Trophoblast cell (in vitro differentiated cells and primary cell): ENCODE data around the gene ADAM30.

Experiments
- DNase-seq, 2 donors: peaks; one replicate each; pipeline ENCODE4 v3.0.0-alpha.2; 2016
- H2AFZ ChIP-seq: 2 replicates; pipeline ENCODE4 v1.6.1; 2013; ENCODE audit warnings: low read length, moderate library complexity, mild to moderate bottlenecking; ENCODE audit not compliant: insufficient read depth, poor library complexity
- H2AK5ac ChIP-seq: 2 replicates; pipeline ENCODE4 v1.6.1; 2013; ENCODE audit warnings: mild to moderate bottlenecking, low read length
- H2BK120ac ChIP-seq: 2 replicates; pipeline ENCODE4 v1.6.1; 2013; ENCODE audit warnings: low read length, mild to moderate bottlenecking, moderate library complexity; ENCODE audit not compliant: insufficient read depth, poor library complexity
- H2BK12ac ChIP-seq: 2 replicates; pipeline ENCODE4 v1.6.1; 2013; ENCODE audit warnings: mild to moderate bottlenecking, low read length, moderate library complexity
- H2BK5ac ChIP-seq: 2 replicates; pipeline ENCODE4 v1.6.1; 2013; ENCODE audit warnings: low read length, low read depth, moderate library complexity, mild to moderate bottlenecking; ENCODE audit not compliant: poor library complexity
- H3K14ac ChIP-seq: 2 replicates; pipeline ENCODE4 v1.6.1; 2013; ENCODE audit warnings: mild to moderate bottlenecking, low read length
- H3K18ac ChIP-seq: 2 replicates; pipeline ENCODE4 v1.6.1; 2013; ENCODE audit warnings: mild to moderate bottlenecking, low read length
- H3K23ac ChIP-seq: 2 replicates; pipeline ENCODE4 v1.6.1; 2013; ENCODE audit warnings: low read length
- H3K27ac ChIP-seq: 2 replicates; pipeline ENCODE4 v1.5.1; 2013; ENCODE audit warnings: low read depth, mild to moderate bottlenecking, inconsistent platforms, low read length, moderate library complexity
- H3K27me3 ChIP-seq: 2 replicates; pipeline ENCODE4 v1.6.1; 2013; ENCODE audit warnings: inconsistent platforms, mild to moderate bottlenecking, low read length, moderate library complexity; ENCODE audit not compliant: insufficient read depth
- H3K36me3 ChIP-seq, 2 experiments: 1 replicate in 1 of 2; 2 replicates in 1 of 2; pipeline ENCODE4 v1.6.1; 2013; ENCODE audit warnings: low read length in 2 of 2, mild to moderate bottlenecking in 2 of 2, moderate library complexity in 1 of 2; ENCODE audit not compliant: insufficient read depth in 2 of 2, control insufficient read depth in 1 of 2
- H3K4ac ChIP-seq: 2 replicates; pipeline ENCODE4 v1.6.1; 2013; ENCODE audit warnings: low read depth, mild to moderate bottlenecking, low read length, moderate library complexity
- H3K4me1 ChIP-seq, 2 experiments: 1 replicate in 1 of 2; 2 replicates in 1 of 2; pipeline ENCODE4 v1.6.1; 2013; ENCODE audit warnings: low read length in 2 of 2, mild to moderate bottlenecking in 2 of 2, moderate library complexity in 1 of 2; ENCODE audit not compliant: insufficient read depth in 2 of 2, control insufficient read depth in 1 of 2
- H3K4me2 ChIP-seq: 2 replicates; pipeline ENCODE4 v1.6.1; 2013; ENCODE audit warnings: inconsistent platforms, mild to moderate bottlenecking, low read length, moderate library complexity
- H3K4me3 ChIP-seq: 2 replicates; pipeline ENCODE4 v1.5.1; 2013; ENCODE audit warnings: mild to moderate bottlenecking, low read depth, low read length, inconsistent platforms
- H3K79me1 ChIP-seq: one replicate; pipeline ENCODE4 v1.6.1; 2013; ENCODE audit warnings: low read length
- H3K79me2 ChIP-seq: 2 replicates; pipeline ENCODE4 v1.6.1; 2013; ENCODE audit warnings: low read length, mild to moderate bottlenecking; ENCODE audit not compliant: control insufficient read depth, insufficient read depth, poor library complexity
- H3K9ac ChIP-seq: 2 replicates; pipeline ENCODE4 v1.6.1; 2013; ENCODE audit warnings: mild to moderate bottlenecking, low read length
- H3K9me3 ChIP-seq: 2 replicates; pipeline ENCODE4 v1.6.1; 2013; ENCODE audit warnings: low read depth, mild to moderate bottlenecking, control low read depth, inconsistent platforms, low read length; ENCODE audit not compliant: insufficient read depth
- H4K12ac ChIP-seq: 2 replicates; pipeline ENCODE4 v1.6.1; 2013; ENCODE audit warnings: low read depth, mild to moderate bottlenecking, low read length, moderate library complexity
- H4K8ac ChIP-seq: 2 replicates; pipeline ENCODE4 v1.6.1; 2013; ENCODE audit warnings: low read depth, mild to moderate bottlenecking, low read length, moderate library complexity
- H4K91ac ChIP-seq: one replicate; pipeline ENCODE4 v1.6.1; 2013; ENCODE audit warnings: low read depth, mild to moderate bottlenecking, low read length, moderate library complexity
- WGBS: extraction: QIAGEN DNeasy Blood & Tissue Kit; methylation state at CpG from one replicate; pipeline ENCODE4 v1.1.7; 2013; ENCODE audit warnings: missing lambda C conversion rate; ENCODE audit not compliant: insufficient read length, insufficient coverage; ENCODE audit errors: extremely low coverage; 5-methylcytosine and 5-hydroxymethylcytosine counted together

The ADAM30 gene

DNA sequence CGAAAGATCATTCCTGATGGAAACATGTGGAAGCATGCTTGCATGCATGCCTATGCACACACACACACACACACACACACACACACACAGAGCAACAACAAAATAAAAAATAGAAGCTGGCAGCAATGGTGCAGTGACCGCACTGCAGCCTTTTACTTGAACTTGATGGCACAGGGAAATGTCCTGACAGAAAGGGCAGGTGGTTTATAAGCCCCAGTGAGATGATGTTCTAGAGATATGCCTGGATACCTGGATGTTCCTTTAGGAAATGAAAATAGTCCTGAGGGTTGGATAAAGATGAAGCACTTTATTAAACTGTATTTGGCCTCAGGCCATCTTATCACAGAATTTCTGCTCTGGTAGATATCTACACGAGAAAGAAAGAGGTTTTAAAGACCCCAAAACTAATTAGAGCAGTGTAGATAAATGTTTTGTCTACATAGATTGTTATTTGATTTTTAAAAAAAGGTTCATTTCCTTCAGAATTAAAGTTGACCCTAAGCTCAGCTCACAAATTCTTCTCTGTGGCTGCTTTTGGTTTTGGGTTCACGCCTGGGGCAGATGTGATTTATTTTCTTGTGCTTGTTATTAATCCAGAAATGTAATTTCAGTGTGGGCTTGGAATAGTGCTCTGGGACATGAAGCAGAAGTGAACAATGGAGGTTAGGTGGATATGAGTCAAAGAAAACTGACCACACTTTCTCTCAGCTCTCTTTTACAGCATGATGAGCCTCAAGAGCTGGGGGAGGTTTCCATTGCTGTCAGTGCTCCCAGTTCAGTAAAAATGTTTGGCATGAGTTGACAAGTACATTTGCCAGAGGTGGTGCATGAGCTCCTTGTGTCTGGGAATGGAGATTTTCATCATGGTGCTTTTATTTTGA lies 22.9 kb downstream of the ADAM30 start:
- H4K8ac ChIP-seq, result no peak overlapping the region
- H4K91ac ChIP-seq, result no peak overlapping the region
- no peak overlapping the region for H3K9ac ChIP-seq
- no peak overlapping the region for H3K14ac ChIP-seq
- no peaks in the 10 kb centered on the region for H3K9me3 ChIP-seq
- H3K79me1 ChIP-seq, result no peaks in the 10 kb centered on the region
- H3K18ac ChIP-seq, result no peak overlapping the region
- no peak overlapping the region for H2AFZ ChIP-seq
- H2AK5ac ChIP-seq, result no peak overlapping the region
- no peak overlapping the region for H2BK5ac ChIP-seq
- H3K27ac ChIP-seq, result no peak overlapping the region
- DNase-seq, result no peak
- no peak overlapping the region for H3K4ac ChIP-seq
- no peak overlapping the region for H3K23ac ChIP-seq
- no peak overlapping the region for H3K4me2 ChIP-seq
- H4K12ac ChIP-seq, result no peak overlapping the region
- no peak overlapping the region for H2BK120ac ChIP-seq
- H3K4me3 ChIP-seq, result no peak overlapping the region
- no peaks in the 10 kb centered on the region for H3K27me3 ChIP-seq
- H3K79me2 ChIP-seq, result no peaks in the 10 kb centered on the region
- no CpG with 5 or more reads among the region's 4 CpGs for WGBS
- peaks cover 0 to 2% of the 10 kb centered on the region in 2 experiments for H3K4me1 ChIP-seq
- no peak overlapping the region for H2BK12ac ChIP-seq
- H3K36me3 ChIP-seq, result no peaks in the 10 kb centered on the region

DNA sequence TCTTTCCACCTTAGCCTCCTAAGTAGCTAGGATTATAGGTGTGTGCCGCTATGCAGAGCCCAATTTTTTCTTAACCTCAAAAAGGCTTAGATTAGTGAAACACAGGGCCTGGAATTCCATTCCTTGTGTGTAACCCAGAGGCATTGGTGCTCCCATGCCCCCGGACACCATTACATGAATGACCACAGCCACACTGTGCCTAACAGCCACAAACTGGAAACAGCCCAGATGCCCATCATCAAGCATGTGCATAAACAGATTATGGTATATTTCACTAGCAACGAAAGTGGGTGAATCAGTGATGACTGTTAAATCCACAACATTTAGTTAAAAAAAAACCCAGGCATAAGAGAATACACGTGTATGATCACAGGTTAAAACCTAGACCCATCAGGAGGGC lies 24.4 kb downstream of the ADAM30 start:
- no peak overlapping the region for H3K4ac ChIP-seq
- H3K9ac ChIP-seq, result no peak overlapping the region
- no peak overlapping the region for H3K14ac ChIP-seq

DNA sequence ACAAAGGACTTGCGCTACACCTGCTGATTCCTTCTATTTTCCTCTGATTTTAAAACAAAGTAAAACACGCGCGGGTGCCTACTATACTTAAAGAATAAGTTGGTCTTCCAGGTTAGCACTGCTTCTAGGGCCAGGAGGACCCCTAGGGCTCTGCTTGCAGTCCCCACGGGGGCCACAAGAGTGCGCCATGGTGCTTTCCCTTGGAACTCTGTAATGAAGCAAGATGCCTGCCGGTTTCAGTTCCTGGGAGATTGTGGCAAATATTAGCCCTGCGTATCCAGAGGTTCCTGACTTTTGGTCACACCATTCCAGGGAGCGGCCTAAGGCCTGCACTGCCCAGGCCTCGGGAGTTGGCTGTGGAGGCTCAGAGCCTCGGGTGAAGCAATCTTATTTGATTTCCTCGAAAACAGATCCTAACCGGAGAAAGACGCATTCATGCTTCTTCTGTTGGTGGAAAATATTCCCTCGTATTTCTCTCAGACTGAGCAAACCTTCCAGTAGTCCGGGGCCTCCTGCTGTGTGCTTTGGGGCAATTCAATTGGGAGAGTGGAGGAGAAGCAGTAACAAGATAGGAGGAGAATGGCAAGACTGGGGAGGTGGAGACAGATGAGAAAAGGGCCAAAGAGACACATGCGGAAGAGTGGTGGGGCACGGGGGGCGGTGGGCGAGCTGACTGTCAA lies 25.3 kb downstream of the ADAM30 start:
- Histone ChIP-seq H3K27ac (no peak overlapping the region), H3K23ac (no peak overlapping the region)
- WGBS, result no CpG with 5 or more reads among the region's 20 CpGs

More for the DNA sequence above, 24.4 kb downstream of the ADAM30 start:
- H2AK5ac ChIP-seq, result no peak overlapping the region
- H3K79me1 ChIP-seq, result no peaks in the 10 kb centered on the region
- H3K27ac ChIP-seq, result no peak overlapping the region
- H3K18ac ChIP-seq, result no peak overlapping the region
- no peak overlapping the region for H2BK12ac ChIP-seq
- peaks cover 0 to 2% of the 10 kb centered on the region in 2 experiments for H3K4me1 ChIP-seq
- H3K9me3 ChIP-seq, result no peaks in the 10 kb centered on the region
- no peak overlapping the region for H4K12ac ChIP-seq
- no CpG with 5 or more reads among the region's 4 CpGs for WGBS
- H2BK120ac ChIP-seq, result no peak overlapping the region
- H3K79me2 ChIP-seq, result no peaks in the 10 kb centered on the region
- no peak overlapping the region for H3K4me2 ChIP-seq
- no peak overlapping the region for H3K23ac ChIP-seq
- no peak overlapping the region for H2AFZ ChIP-seq
- no peak overlapping the region for H2BK5ac ChIP-seq
- no peak overlapping the region for H3K4me3 ChIP-seq
- H3K27me3 ChIP-seq, result no peaks in the 10 kb centered on the region
- H4K8ac ChIP-seq, result no peak overlapping the region
- no peak overlapping the region for H4K91ac ChIP-seq
- DNase-seq, result no peak
- H3K36me3 ChIP-seq, result no peaks in the 10 kb centered on the region

DNA sequence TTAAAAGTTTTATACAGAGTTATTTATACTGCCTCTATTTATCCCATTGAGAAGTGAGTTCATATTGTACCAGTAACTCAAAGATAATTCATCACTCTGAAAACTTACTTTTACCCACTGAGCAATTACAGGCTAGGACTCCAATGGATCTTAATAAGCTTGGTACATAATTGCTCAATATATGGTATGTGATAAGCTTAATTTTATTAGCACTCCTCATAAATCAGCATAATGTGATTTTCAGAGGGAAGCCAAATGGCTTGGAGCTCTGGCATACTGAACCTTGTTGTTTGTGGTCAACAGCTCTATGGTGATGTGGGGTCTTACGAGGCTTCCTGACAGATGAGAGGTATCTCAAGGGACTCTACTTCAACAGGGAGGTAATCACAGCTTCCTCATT lies 26.3 kb downstream of the ADAM30 start:
- no peak overlapping the region for H2AFZ ChIP-seq
- no peak overlapping the region for H2BK120ac ChIP-seq
- no peak overlapping the region for H3K4ac ChIP-seq
- H3K79me1 ChIP-seq, result no peaks in the 10 kb centered on the region
- H3K27me3 ChIP-seq, result no peaks in the 10 kb centered on the region
- no peak overlapping the region for H3K23ac ChIP-seq
- H3K18ac ChIP-seq, result no peak overlapping the region
- H3K4me2 ChIP-seq, result no peak overlapping the region
- H3K9me3 ChIP-seq, result no peaks in the 10 kb centered on the region
- no peak overlapping the region for H3K4me3 ChIP-seq
- H3K14ac ChIP-seq, result no peak overlapping the region
- no peak overlapping the region for H4K91ac ChIP-seq
- no peaks in the 10 kb centered on the region for H3K79me2 ChIP-seq
- H2BK5ac ChIP-seq, result no peak overlapping the region
- no peak overlapping the region for H3K27ac ChIP-seq
- H2AK5ac ChIP-seq, result no peak overlapping the region
- H4K8ac ChIP-seq, result no peak overlapping the region
- H4K12ac ChIP-seq, result no peak overlapping the region
- DNase-seq, result no peak
- peaks cover 0 to 2% of the 10 kb centered on the region in 2 experiments for H3K4me1 ChIP-seq
- H3K36me3 ChIP-seq, result no peaks in the 10 kb centered on the region
- H3K9ac ChIP-seq, result no peak overlapping the region
- H2BK12ac ChIP-seq, result no peak overlapping the region
- WGBS, result no CpG with 5 or more reads among the region's 1 CpG

More for the DNA sequence above, 25.3 kb downstream of the ADAM30 start:
- Histone ChIP-seq H3K79me2 (no peaks in the 10 kb centered on the region), H3K4ac (no peak overlapping the region), H2AK5ac (no peak overlapping the region), H3K4me2 (no peak overlapping the region), H4K8ac (no peak overlapping the region), H3K79me1 (no peaks in the 10 kb centered on the region), H2BK120ac (no peak overlapping the region), H2BK12ac (no peak overlapping the region), H3K4me3 (no peak overlapping the region), H4K12ac (no peak overlapping the region), H3K18ac (no peak overlapping the region), H3K14ac (no peak overlapping the region), H3K27me3 (no peaks in the 10 kb centered on the region), H2BK5ac (no peak overlapping the region), H4K91ac (no peak overlapping the region), H3K9me3 (no peaks in the 10 kb centered on the region), H2AFZ (peak overlapping the region; percentile 18), H3K9ac (no peak overlapping the region), H3K36me3 (no peaks in the 10 kb centered on the region), H3K4me1 (peaks cover 0 to 2% of the 10 kb centered on the region in 2 experiments)
- DNase-seq, result peak; percentile 77 to 91
